ENCODE data around the gene KLF2.

DNA sequence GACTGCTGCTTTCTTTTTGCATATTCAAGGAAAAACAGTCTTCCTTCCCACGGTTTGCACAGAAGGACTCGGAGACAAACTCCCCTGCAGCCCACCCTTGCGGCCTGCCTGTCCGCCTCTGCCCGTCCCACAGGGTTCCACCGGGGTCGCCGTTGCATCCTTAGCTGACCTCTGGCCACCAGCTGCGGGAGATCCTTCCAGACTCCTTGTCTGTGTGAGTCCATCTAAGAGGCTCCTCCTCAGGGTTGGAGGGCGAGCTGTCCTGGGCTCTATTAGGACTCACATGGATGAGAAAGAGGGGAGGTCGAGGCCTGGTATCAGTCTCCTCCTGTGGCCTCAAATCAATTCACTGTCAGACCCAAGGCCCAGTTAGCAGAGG lies 39.2 kb downstream of the KLF2 start:
- TF ChIP-seq CTCF (IDR thresholded peaks at IDR 0.05) (no peak), EP300 (IDR thresholded peaks at IDR 0.05) (no peak)
